Measurements from ENCODE around the gene CREB5.

DNA sequence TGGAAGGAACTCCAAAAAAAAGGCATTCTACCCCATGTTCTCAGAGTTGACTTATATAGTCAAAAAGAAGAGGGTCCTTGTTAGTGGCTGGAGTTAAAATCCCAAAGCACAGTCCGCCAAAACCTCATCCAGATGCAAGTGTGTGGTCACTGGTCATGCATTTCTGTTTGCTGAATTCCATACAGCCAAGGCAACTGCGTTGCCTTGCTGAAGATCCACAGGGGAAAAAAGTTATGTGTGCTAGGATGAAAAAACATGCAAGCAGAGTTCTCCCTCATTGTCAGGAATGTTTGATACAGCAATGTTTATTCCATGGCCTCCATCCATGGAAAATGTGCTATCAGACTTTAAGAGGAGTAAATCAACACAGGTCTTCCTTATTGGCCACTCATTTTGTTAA is 213.1 kb downstream of the CREB5 start:
- TF ChIP-seq, protein P1, sequence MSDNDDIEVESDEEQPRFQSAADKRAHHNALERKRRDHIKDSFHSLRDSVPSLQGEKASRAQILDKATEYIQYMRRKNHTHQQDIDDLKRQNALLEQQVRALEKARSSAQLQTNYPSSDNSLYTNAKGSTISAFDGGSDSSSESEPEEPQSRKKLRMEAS (IDR thresholded peaks at IDR 0.05), result no peak
- TF ChIP-seq JUND (IDR thresholded peaks at IDR 0.05; ENCODE audit: low read length) (no peak), ATF2 (IDR thresholded peaks at IDR 0.05; ENCODE audit: low read length) (no peak), SUZ12 (IDR thresholded peaks at IDR 0.05; ENCODE audit: low read length) (no peak), SP4 (IDR thresholded peaks at IDR 0.05; ENCODE audit: low read length) (no peak), CTCF (IDR thresholded peaks at IDR 0.05; ENCODE audit: control extremely low read depth in 1 of 3, insufficient read depth in 1 of 3, low read depth in 1 of 3, low read length in 3 of 3) (no peak), EZH2 (IDR thresholded peaks at IDR 0.05; ENCODE audit: low read depth, low read length, severe bottlenecking) (no peak), KDM5A (IDR thresholded peaks at IDR 0.05; ENCODE audit: low read length) (no peak), POLR2A (IDR thresholded peaks at IDR 0.05; ENCODE audit: control extremely low read depth in 1 of 2, low read depth in 2 of 2, low read length in 2 of 2) (no peak), MAFK (IDR thresholded peaks at IDR 0.05; ENCODE audit: low read depth, low read length) (no peak), EGR1 (IDR thresholded peaks at IDR 0.05; ENCODE audit: borderline replicate concordance, low read depth, low read length) (no peak), ZNF274 (IDR thresholded peaks at IDR 0.05; ENCODE audit: borderline replicate concordance, extremely low read depth, low read length) (no peak)
